ENCODE results near the gene CHPF2.

The CHPF2 gene

DNA sequence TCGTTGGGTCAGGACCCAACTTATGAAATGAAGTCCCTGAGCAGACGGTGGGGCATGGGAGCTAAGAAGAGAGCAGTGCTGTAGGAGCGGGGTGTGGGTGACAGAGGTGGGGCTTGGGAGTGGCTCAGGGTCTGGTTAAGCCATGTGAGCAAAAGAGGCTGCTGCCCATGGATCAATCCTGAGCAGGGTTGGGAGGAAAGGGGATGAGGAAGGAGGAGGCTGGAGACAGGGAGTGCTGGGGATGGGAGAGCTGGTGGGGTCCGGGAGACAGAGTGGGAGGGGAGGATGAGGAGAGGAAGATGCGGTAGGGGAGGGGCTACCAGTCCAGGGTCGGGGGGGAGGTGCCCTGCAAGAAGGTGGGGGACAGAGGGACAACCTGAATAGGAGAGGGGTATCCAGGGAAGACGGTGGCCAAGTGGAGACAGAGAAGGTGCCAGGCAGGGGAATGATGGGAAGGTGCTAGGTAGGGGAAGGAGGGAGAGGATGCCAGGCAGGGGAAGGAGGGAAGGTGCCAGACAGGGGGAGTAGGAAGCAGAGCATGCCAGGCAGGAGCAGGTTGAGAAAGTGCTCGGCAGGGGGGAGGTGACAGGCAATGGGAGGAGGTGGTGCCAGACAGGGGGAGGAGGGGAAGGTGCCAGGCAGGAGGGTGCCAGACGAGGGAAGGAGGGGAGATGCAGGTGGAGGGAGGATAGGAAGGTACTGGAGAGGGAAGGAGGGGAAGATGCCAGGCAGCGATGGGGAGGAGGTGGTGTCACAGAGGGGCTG, 43.7 kb downstream of the CHPF2 start (continued):
- TF ChIP-seq ZNF266 (tag by site-specific recombination; IDR thresholded peaks at IDR 0.05; ENCODE audit: low read depth) (no peak), ZNF223 (tag by site-specific recombination; IDR thresholded peaks at IDR 0.05) (no peak), ZNF248 (tag by site-specific recombination; IDR thresholded peaks at IDR 0.05) (no peak), HOXC10 (CRISPR knock-in tag; IDR thresholded peaks at IDR 0.05) (no peak), ZSCAN5A (tag by site-specific recombination; IDR thresholded peaks at IDR 0.05) (no peak), PRDM1 (tag by site-specific recombination; IDR thresholded peaks at IDR 0.05) (peak; percentile 33; the same call in 1 of the 2 replicates), ZNF585B (tag by site-specific recombination; IDR thresholded peaks at IDR 0.05) (no peak), ZBTB17 (tag by site-specific recombination; IDR thresholded peaks at IDR 0.05) (peak; percentile 77), ZNF112 (tag by site-specific recombination; IDR thresholded peaks at IDR 0.05) (no peak), ZNF544 (tag by site-specific recombination; IDR thresholded peaks at IDR 0.05) (no peak), ZNF664 (tag by site-specific recombination; IDR thresholded peaks at IDR 0.05) (no peak), ZNF701 (tag by site-specific recombination; IDR thresholded peaks at IDR 0.05) (no peak), ZNF654 (tag by site-specific recombination; IDR thresholded peaks at IDR 0.05; ENCODE audit: low read depth) (no peak), ZNF211 (tag by site-specific recombination; IDR thresholded peaks at IDR 0.05; ENCODE audit: low read depth) (no peak), ZNF292 (tag by site-specific recombination; IDR thresholded peaks at IDR 0.05; ENCODE audit: borderline replicate concordance, low read depth) (no peak), TRIM28 (IDR thresholded peaks at IDR 0.05; ENCODE audit: borderline replicate concordance, low read length) (no peak), ZNF394 (tag by site-specific recombination; IDR thresholded peaks at IDR 0.05; ENCODE audit: borderline replicate concordance) (no peak), ZBTB26 (tag by site-specific recombination; optimal IDR thresholded peaks at IDR 0.05) (peak; percentile 13), ZEB2 (tag by site-specific recombination; IDR thresholded peaks at IDR 0.05) (no peak), ZNF561 (tag by site-specific recombination; IDR thresholded peaks at IDR 0.05; ENCODE audit: borderline replicate concordance) (no peak), ZNF48 (tag by site-specific recombination; IDR thresholded peaks at IDR 0.05) (no peak), ZNF341 (tag by site-specific recombination; IDR thresholded peaks at IDR 0.05; ENCODE audit: low read depth) (no peak)
- TF ChIP-seq, protein P1, sequence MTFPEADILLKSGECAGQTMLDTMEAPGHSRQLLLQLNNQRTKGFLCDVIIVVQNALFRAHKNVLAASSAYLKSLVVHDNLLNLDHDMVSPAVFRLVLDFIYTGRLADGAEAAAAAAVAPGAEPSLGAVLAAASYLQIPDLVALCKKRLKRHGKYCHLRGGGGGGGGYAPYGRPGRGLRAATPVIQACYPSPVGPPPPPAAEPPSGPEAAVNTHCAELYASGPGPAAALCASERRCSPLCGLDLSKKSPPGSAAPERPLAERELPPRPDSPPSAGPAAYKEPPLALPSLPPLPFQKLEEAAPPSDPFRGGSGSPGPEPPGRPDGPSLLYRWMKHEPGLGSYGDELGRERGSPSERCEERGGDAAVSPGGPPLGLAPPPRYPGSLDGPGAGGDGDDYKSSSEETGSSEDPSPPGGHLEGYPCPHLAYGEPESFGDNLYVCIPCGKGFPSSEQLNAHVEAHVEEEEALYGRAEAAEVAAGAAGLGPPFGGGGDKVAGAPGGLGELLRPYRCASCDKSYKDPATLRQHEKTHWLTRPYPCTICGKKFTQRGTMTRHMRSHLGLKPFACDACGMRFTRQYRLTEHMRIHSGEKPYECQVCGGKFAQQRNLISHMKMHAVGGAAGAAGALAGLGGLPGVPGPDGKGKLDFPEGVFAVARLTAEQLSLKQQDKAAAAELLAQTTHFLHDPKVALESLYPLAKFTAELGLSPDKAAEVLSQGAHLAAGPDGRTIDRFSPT (tag by site-specific recombination; IDR thresholded peaks at IDR 0.05): peak; percentile 95
- TF ChIP-seq, protein P2, sequence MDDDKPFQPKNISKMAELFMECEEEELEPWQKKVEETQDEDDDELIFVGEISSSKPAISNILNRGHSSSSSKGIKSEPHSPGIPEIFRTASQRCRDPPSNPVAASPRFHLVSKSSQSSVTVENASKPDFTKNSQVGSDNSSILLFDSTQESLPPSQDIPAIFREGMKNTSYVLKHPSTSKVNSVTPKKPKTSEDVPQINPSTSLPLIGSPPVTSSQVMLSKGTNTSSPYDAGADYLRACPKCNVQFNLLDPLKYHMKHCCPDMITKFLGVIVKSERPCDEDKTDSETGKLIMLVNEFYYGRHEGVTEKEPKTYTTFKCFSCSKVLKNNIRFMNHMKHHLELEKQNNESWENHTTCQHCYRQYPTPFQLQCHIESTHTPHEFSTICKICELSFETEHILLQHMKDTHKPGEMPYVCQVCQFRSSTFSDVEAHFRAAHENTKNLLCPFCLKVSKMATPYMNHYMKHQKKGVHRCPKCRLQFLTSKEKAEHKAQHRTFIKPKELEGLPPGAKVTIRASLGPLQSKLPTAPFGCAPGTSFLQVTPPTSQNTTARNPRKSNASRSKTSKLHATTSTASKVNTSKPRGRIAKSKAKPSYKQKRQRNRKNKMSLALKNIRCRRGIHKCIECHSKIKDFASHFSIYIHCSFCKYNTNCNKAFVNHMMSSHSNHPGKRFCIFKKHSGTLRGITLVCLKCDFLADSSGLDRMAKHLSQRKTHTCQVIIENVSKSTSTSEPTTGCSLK (tag by site-specific recombination; IDR thresholded peaks at IDR 0.05): no peak
- TF ChIP-seq, protein P3, sequence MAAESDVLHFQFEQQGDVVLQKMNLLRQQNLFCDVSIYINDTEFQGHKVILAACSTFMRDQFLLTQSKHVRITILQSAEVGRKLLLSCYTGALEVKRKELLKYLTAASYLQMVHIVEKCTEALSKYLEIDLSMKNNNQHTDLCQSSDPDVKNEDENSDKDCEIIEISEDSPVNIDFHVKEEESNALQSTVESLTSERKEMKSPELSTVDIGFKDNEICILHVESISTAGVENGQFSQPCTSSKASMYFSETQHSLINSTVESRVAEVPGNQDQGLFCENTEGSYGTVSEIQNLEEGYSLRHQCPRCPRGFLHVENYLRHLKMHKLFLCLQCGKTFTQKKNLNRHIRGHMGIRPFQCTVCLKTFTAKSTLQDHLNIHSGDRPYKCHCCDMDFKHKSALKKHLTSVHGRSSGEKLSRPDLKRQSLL (tag by site-specific recombination; IDR thresholded peaks at IDR 0.05): no peak
- TF ChIP-seq, protein P4, sequence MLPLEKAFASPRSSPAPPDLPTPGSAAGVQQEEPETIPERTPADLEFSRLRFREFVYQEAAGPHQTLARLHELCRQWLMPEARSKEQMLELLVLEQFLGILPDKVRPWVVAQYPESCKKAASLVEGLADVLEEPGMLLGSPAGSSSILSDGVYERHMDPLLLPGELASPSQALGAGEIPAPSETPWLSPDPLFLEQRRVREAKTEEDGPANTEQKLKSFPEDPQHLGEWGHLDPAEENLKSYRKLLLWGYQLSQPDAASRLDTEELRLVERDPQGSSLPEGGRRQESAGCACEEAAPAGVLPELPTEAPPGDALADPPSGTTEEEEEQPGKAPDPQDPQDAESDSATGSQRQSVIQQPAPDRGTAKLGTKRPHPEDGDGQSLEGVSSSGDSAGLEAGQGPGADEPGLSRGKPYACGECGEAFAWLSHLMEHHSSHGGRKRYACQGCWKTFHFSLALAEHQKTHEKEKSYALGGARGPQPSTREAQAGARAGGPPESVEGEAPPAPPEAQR (tag by site-specific recombination; IDR thresholded peaks at IDR 0.05): no peak
- TF ChIP-seq, protein P5, sequence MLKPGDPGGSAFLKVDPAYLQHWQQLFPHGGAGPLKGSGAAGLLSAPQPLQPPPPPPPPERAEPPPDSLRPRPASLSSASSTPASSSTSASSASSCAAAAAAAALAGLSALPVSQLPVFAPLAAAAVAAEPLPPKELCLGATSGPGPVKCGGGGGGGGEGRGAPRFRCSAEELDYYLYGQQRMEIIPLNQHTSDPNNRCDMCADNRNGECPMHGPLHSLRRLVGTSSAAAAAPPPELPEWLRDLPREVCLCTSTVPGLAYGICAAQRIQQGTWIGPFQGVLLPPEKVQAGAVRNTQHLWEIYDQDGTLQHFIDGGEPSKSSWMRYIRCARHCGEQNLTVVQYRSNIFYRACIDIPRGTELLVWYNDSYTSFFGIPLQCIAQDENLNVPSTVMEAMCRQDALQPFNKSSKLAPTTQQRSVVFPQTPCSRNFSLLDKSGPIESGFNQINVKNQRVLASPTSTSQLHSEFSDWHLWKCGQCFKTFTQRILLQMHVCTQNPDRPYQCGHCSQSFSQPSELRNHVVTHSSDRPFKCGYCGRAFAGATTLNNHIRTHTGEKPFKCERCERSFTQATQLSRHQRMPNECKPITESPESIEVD (tag by site-specific recombination; IDR thresholded peaks at IDR 0.05): no peak
